IMR-90 (cell line): ENCODE results near the gene ADGRF4. TPM values are rescaled to one million over a fixed set of nuclear protein-coding genes. Genes with fewer than 3 reads are reported as not detected.

Source experiments
- ATAC-seq: fragments of 200-7000 bp; cut with Tn5 transposase; 2 replicates; pipeline ENCODE4 v1.9.1; 2020; ENCODE audit warnings: low read depth, mild to moderate bottlenecking, moderate library complexity
- BruUV-seq: library from RNA; stranded (reverse); fragments of 400-500 nt; replicated peaks from 2 replicates; lab custom pipeline; 2021; lab: Mats Ljungman, UMichigan
- CTCF ChIA-PET: fragments of 300-600 bp; formaldehyde crosslinking; extraction: SDS; loops from one replicate; lab custom pipeline; 2021; ENCODE audit warnings: antibody characterized with exemption; lab: Yijun Ruan, JAX
- POLR2A ChIA-PET: fragments of 300-600 bp; sonication (Branson Sonifier 250); formaldehyde crosslinking; loops from one replicate; lab custom pipeline; 2022; ENCODE audit warnings: antibody characterized with exemption; ENCODE audit not compliant: unreplicated experiment; lab: Charles Lee
- DNase-seq: peaks from one replicate; pipeline ENCODE4 v3.0.0; 2013
- H2AFZ ChIP-seq: replicated peaks from 2 replicates; pipeline ENCODE3; 2013; ENCODE audit warnings: low read length, mild to moderate bottlenecking; ENCODE audit not compliant: poor library complexity
- H2AK5ac ChIP-seq: 2 replicates; pipeline ENCODE4 v1.6.1; 2013; ENCODE audit warnings: low read depth, low read length, inconsistent platforms
- H2AK9ac ChIP-seq: replicated peaks from 2 replicates; pipeline ENCODE3; 2013; ENCODE audit warnings: mild to moderate bottlenecking, low read depth, low read length, moderate library complexity; ENCODE audit not compliant: poor library complexity
- H2BK120ac ChIP-seq: 2 replicates; pipeline ENCODE4 v1.6.1; 2013; ENCODE audit warnings: low read depth, low read length, inconsistent platforms
- H2BK15ac ChIP-seq: 3 replicates; pipeline ENCODE4 v1.6.1; 2013; ENCODE audit warnings: low read depth, low read length, inconsistent platforms
- H2BK20ac ChIP-seq: 2 replicates; pipeline ENCODE4 v1.6.1; 2013; ENCODE audit warnings: low read depth, mild to moderate bottlenecking, inconsistent platforms, low read length, moderate library complexity
- H2BK5ac ChIP-seq: 2 replicates; pipeline ENCODE4 v1.6.1; 2013; ENCODE audit warnings: mild to moderate bottlenecking, low read depth, low read length, inconsistent platforms; ENCODE audit not compliant: poor library complexity, severe bottlenecking
- H3K14ac ChIP-seq: replicated peaks from 2 replicates; pipeline ENCODE4 v1.6.1; 2013; ENCODE audit warnings: low read depth, low read length, inconsistent platforms
- H3K18ac ChIP-seq: 2 replicates; pipeline ENCODE4 v1.6.1; 2013; ENCODE audit warnings: low read depth, low read length, control low read depth
- H3K23ac ChIP-seq: 2 replicates; pipeline ENCODE4 v1.6.1; 2013; ENCODE audit warnings: low read depth, low read length, inconsistent platforms
- H3K27ac ChIP-seq: 2 replicates; pipeline ENCODE4 v1.5.1; 2013; ENCODE audit warnings: mild to moderate bottlenecking, control low read depth, low read length; ENCODE audit not compliant: insufficient read depth
- H3K27me3 ChIP-seq: 2 replicates; pipeline ENCODE4 v1.6.1; 2013; ENCODE audit warnings: low read length; ENCODE audit not compliant: control insufficient read depth, insufficient read depth
- H3K36me3 ChIP-seq: 2 replicates; pipeline ENCODE4 v1.6.1; 2013; ENCODE audit warnings: low read length, mixed read lengths; ENCODE audit not compliant: control insufficient read depth, insufficient read depth
- H3K4ac ChIP-seq: 2 replicates; pipeline ENCODE4 v1.6.1; 2013; ENCODE audit warnings: low read depth, low read length, inconsistent platforms
- H3K4me1 ChIP-seq: 2 replicates; pipeline ENCODE4 v1.6.1; 2013; ENCODE audit warnings: low read length, mixed read lengths; ENCODE audit not compliant: control insufficient read depth, insufficient read depth
- H3K4me2 ChIP-seq: 2 replicates; pipeline ENCODE4 v1.6.1; 2013; ENCODE audit warnings: low read depth, mild to moderate bottlenecking, control low read depth, low read length, moderate library complexity
- H3K4me3 ChIP-seq: 2 replicates; pipeline ENCODE4 v1.5.1; 2013; ENCODE audit warnings: low read depth, mild to moderate bottlenecking, control low read depth, low read length, moderate library complexity; ENCODE audit not compliant: insufficient read depth
- H3K56ac ChIP-seq: 2 replicates; pipeline ENCODE4 v1.6.1; 2013; ENCODE audit warnings: low read length, inconsistent platforms; ENCODE audit not compliant: insufficient read depth; ENCODE audit errors: extremely low read depth
- H3K79me1 ChIP-seq, 2 experiments: 2 replicates each; pipeline ENCODE4 v1.6.1; 2013; ENCODE audit warnings: low read length in 2 of 2, inconsistent platforms in 1 of 2, low read depth in 1 of 2
- H3K9ac ChIP-seq: 2 replicates; pipeline ENCODE4 v1.6.1; 2013; ENCODE audit warnings: low read depth, low read length, control low read depth
- H3K9me1 ChIP-seq: 2 replicates; pipeline ENCODE4 v1.6.1; 2013; ENCODE audit warnings: low read length, inconsistent platforms; ENCODE audit not compliant: insufficient read depth
- H3K9me3 ChIP-seq: 2 replicates; pipeline ENCODE4 v1.6.1; 2013; ENCODE audit warnings: low read length; ENCODE audit not compliant: control insufficient read depth, insufficient read depth
- H4K20me1 ChIP-seq: 2 replicates; pipeline ENCODE4 v1.6.1; 2013; ENCODE audit warnings: low read length, inconsistent platforms; ENCODE audit not compliant: insufficient read depth
- H4K5ac ChIP-seq: 2 replicates; pipeline ENCODE4 v1.6.1; 2013; ENCODE audit warnings: mild to moderate bottlenecking, low read depth, low read length, control low read depth
- H4K8ac ChIP-seq, 2 experiments: 2 replicates each; pipeline ENCODE4 v1.6.1; 2013; ENCODE audit warnings: low read depth in 2 of 2, low read length in 2 of 2, control low read depth in 1 of 2, inconsistent platforms in 1 of 2
- H4K91ac ChIP-seq: 2 replicates; pipeline ENCODE4 v1.6.1; 2013; ENCODE audit warnings: low read depth, low read length, inconsistent platforms; ENCODE audit not compliant: insufficient read depth
- FOS ChIP-seq: fragments of 150-350 bp; IDR thresholded peaks from 2 replicates; pipeline ENCODE4 v1.6.1; 2016; ENCODE audit warnings: low read depth, low read length
- MAZ ChIP-seq: IDR thresholded peaks from 2 replicates; pipeline ENCODE4 v1.6.1; 2012; ENCODE audit warnings: low read depth, mild to moderate bottlenecking, low read length, improper control_type of control experiment, moderate library complexity, borderline replicate concordance
- MXI1 ChIP-seq: IDR thresholded peaks from 2 replicates; pipeline ENCODE4 v1.6.1; 2012; ENCODE audit warnings: low read depth, mild to moderate bottlenecking, low read length, moderate library complexity, borderline replicate concordance
- POLR2A ChIP-seq: IDR thresholded peaks from 2 replicates; pipeline ENCODE4 v1.6.1; 2012; ENCODE audit warnings: mild to moderate bottlenecking, low read depth, low read length
- RAD21 ChIP-seq: IDR thresholded peaks from 2 replicates; pipeline ENCODE4 v1.6.1; 2012; ENCODE audit warnings: low read length, improper control_type of control experiment
- RFX5 ChIP-seq: IDR thresholded peaks from 2 replicates; pipeline ENCODE4 v1.8.0; 2012; ENCODE audit warnings: low read depth, mild to moderate bottlenecking, low read length, moderate library complexity
- SMC3 ChIP-seq: fragments of 150-350 bp; IDR thresholded peaks from 2 replicates; pipeline ENCODE4 v1.6.1; 2016; ENCODE audit warnings: low read depth, mild to moderate bottlenecking, antibody characterized with exemption, low read length, moderate library complexity
- WGBS, 2 experiments: methylation state at CpG; one replicate each; pipeline versions ENCODE4 v1.1.5 to v1.1.7; 2013; ENCODE audit warnings: missing lambda C conversion rate in 2 of 2; ENCODE audit not compliant: insufficient read length in 1 of 2; ENCODE audit errors: extremely low coverage in 2 of 2; 5-methylcytosine and 5-hydroxymethylcytosine counted together
- dilution Hi-C: fragments of 300-500 bp; cut with HindIII; formaldehyde crosslinking; loops from one replicate; pipeline ENCODE4 v1.14.3; 2018; ENCODE audit warnings: low sequenced_read_pairs; ENCODE audit not compliant: unreplicated experiment
- in situ Hi-C: fragments of 300-500 bp; cut with MboI; formaldehyde crosslinking; loops from 3 replicates; pipeline ENCODE4 v1.14.3; 2019; ENCODE audit warnings: low sequenced_read_pairs, inconsistent platforms, mixed read lengths
- intact Hi-C: fragments of 100-400 bp; cut with micrococcal nuclease; formaldehyde crosslinking; loops from 2 replicates; pipeline ENCODE4 v1.10.0; 2022
- polyA plus RNA-seq, 3 experiments: library from polyadenylated mRNA; depleted of rRNA; stranded (reverse); fragments of >200 nt; gene quantifications; 2 replicates each; pipeline ENCODE4 v1.2.3, GENCODE V29; 2012; ENCODE audit warnings: low replicate concordance in 1 of 3
- total RNA-seq: library from RNA; depleted of rRNA; stranded (reverse); fragments of >200 nt; gene quantifications from 2 replicates; pipeline ENCODE4 v1.2.3, GENCODE V29; 2012

The ADGRF4 gene
- total and polyA plus RNA-seq, 2 of the 4 experiments (the other 2 are of a cell fraction) = under 0.01 to 0.02 TPM

GRCh38 chr6:47737406-47737805 lies 39.0 kb downstream of the ADGRF4 start:
- Histone ChIP-seq H4K91ac (no peak overlapping the region), H3K27me3 (no peaks in the 10 kb centered on the region), H2BK5ac (no peak overlapping the region), H3K9ac (no peak overlapping the region), H3K56ac (no peak overlapping the region), H2AFZ (no peak overlapping the region), H3K9me3 (no peaks in the 10 kb centered on the region), H3K4me3 (no peak overlapping the region), H2BK15ac (no peak overlapping the region), H3K27ac (no peak overlapping the region), H3K4me2 (no peak overlapping the region), H3K9me1 (no peaks in the 10 kb centered on the region), H3K36me3 (no peaks in the 10 kb centered on the region), H4K8ac (no peak overlapping the region), H3K23ac (no peak overlapping the region), H4K5ac (no peak overlapping the region), H3K4me1 (no peaks in the 10 kb centered on the region), H3K4ac (no peak overlapping the region), H3K14ac (no peak overlapping the region), H2AK5ac (no peak overlapping the region), H3K18ac (no peak overlapping the region), H2AK9ac (no peak overlapping the region), H4K20me1 (no peaks in the 10 kb centered on the region), H2BK20ac (no peak overlapping the region), H3K79me1 (no peaks in the 10 kb centered on the region), H2BK120ac (no peak overlapping the region)
- in situ Hi-C loops = no loop called here
- intact Hi-C loops = no loop called here
- TF ChIP-seq FOS (no peak), RAD21 (no peak), MXI1 (no peak), MAZ (no peak), RFX5 (no peak), SMC3 (no peak), POLR2A (no peak)
- ATAC-seq = no peak
- dilution Hi-C loops = no loop called here
- ChIA-PET CTCF (no interaction called here), POLR2A (no interaction called here)
- no peak for DNase-seq
- WGBS, 2 experiments = no CpG with 5 or more reads among the region's 2 CpGs
- no TSS peak for BruUV-seq
